GM23338 (cell line): Measurements from ENCODE around the gene BTBD1. TPM values are rescaled to one million over a fixed set of nuclear protein-coding genes. Genes with fewer than 3 reads are reported as not detected.

Source experiments
- ATAC-seq: fragments of 200-7000 bp; cut with Tn5 transposase; 3 replicates; pipeline ENCODE4 v1.9.1; 2020
- DNase-seq: peaks from one replicate; pipeline ENCODE4 v3.0.0-alpha.2; 2015; ENCODE audit warnings: low spot score
- H2AFZ ChIP-seq: fragments of 200-600 bp; sonication (generic); 2 replicates; pipeline ENCODE4 v1.8.0; 2016; ENCODE audit warnings: antibody characterized with exemption, mild to moderate bottlenecking, moderate library complexity
- H3F3A ChIP-seq: fragments of 200-600 bp; sonication (generic); replicated peaks from 2 replicates; pipeline ENCODE4 v1.8.0; 2017; ENCODE audit warnings: antibody characterized with exemption, mixed run types, low read depth
- H3K27ac ChIP-seq: fragments of 200-600 bp; sonication (generic); 2 replicates; pipeline ENCODE4 v1.6.1; 2016; ENCODE audit warnings: low read depth
- H3K27me3 ChIP-seq: fragments of 200-600 bp; sonication (generic); 2 replicates; pipeline ENCODE4 v1.8.0; 2016; ENCODE audit warnings: mild to moderate bottlenecking, mixed run types, moderate library complexity; ENCODE audit not compliant: insufficient read depth
- H3K36me3 ChIP-seq: fragments of 200-600 bp; sonication (generic); 2 replicates; pipeline ENCODE4 v1.8.0; 2016; ENCODE audit warnings: mild to moderate bottlenecking; ENCODE audit not compliant: insufficient read depth
- H3K4me1 ChIP-seq: fragments of 200-600 bp; sonication (generic); 2 replicates; pipeline ENCODE4 v1.8.0; 2016; ENCODE audit warnings: mild to moderate bottlenecking, moderate library complexity; ENCODE audit not compliant: insufficient read depth
- H3K4me2 ChIP-seq: fragments of 200-600 bp; sonication (generic); 2 replicates; pipeline ENCODE4 v1.7.1; 2017; ENCODE audit warnings: mixed run types
- H3K4me3 ChIP-seq: fragments of 200-600 bp; sonication (generic); 2 replicates; pipeline ENCODE4 v1.6.1; 2016; ENCODE audit warnings: mixed run types
- H3K79me2 ChIP-seq: fragments of 200-600 bp; sonication (generic); replicated peaks from 2 replicates; pipeline ENCODE4 v1.8.0; 2017; ENCODE audit warnings: mild to moderate bottlenecking; ENCODE audit not compliant: insufficient read depth
- H3K9me2 ChIP-seq: fragments of 200-600 bp; sonication (generic); 2 replicates; pipeline ENCODE4 v1.8.0; 2017; ENCODE audit not compliant: insufficient read depth
- H4K20me1 ChIP-seq: fragments of 200-600 bp; sonication (generic); replicated peaks from 2 replicates; pipeline ENCODE4 v1.8.0; 2017; ENCODE audit warnings: mild to moderate bottlenecking; ENCODE audit not compliant: insufficient read depth
- H3K27ac Mint-ChIP-seq: 2 replicates; pipeline ENCODE4 v1.8.0; 2020; ENCODE audit warnings: inconsistent platforms, mild to moderate bottlenecking, moderate library complexity, mixed read lengths
- H3K27me3 Mint-ChIP-seq: 3 replicates; pipeline ENCODE4 v1.8.0; 2022; ENCODE audit warnings: low read depth, mild to moderate bottlenecking, moderate library complexity, mixed read lengths, inconsistent platforms; ENCODE audit not compliant: insufficient read depth, poor library complexity
- H3K36me3 Mint-ChIP-seq: 3 replicates; pipeline ENCODE4 v1.8.0; 2021; ENCODE audit warnings: low read depth, mild to moderate bottlenecking, inconsistent platforms, moderate library complexity, mixed read lengths
- H3K4me1 Mint-ChIP-seq: 3 replicates; pipeline ENCODE4 v1.8.0; 2020; ENCODE audit warnings: mild to moderate bottlenecking, inconsistent platforms, mixed read lengths
- H3K4me3 Mint-ChIP-seq: 3 replicates; pipeline ENCODE4 v1.8.0; 2021; ENCODE audit warnings: moderate library complexity, mild to moderate bottlenecking, inconsistent platforms, mixed read lengths
- H3K9me3 Mint-ChIP-seq: 3 replicates; pipeline ENCODE4 v1.8.0; 2020; ENCODE audit warnings: moderate library complexity, mild to moderate bottlenecking, inconsistent platforms, mixed read lengths
- CREB1 ChIP-seq: fragments of 250-450 bp; sonication (Bioruptor Pico); IDR thresholded peaks from 2 replicates; pipeline ENCODE4 v1.5.0; 2020; ENCODE audit warnings: low read depth, mild to moderate bottlenecking, moderate library complexity
- CTCF ChIP-seq, 2 experiments: fragments of 200-600 bp in 1 of 2; sonication (generic) in 1 of 2; conservative IDR thresholded peaks; 2 replicates each; pipeline versions ENCODE4 v1.5.1 to v1.6.1; 2016 to 2017; ENCODE audit warnings: antibody characterized with exemption in 2 of 2, low read depth in 2 of 2, mild to moderate bottlenecking in 2 of 2, moderate library complexity in 1 of 2
- ETS1 ChIP-seq: IDR thresholded peaks from 2 replicates; pipeline ENCODE4 v1.6.1; 2016; ENCODE audit warnings: antibody characterized with exemption
- EZH2 ChIP-seq: fragments of 200-600 bp; sonication (generic); IDR thresholded peaks from one replicate; pipeline ENCODE4 v1.8.0; 2017; ENCODE audit warnings: antibody characterized with exemption, mild to moderate bottlenecking, low read depth; ENCODE audit not compliant: unreplicated experiment
- EZH2phosphoT487 ChIP-seq: fragments of 200-600 bp; sonication (generic); IDR thresholded peaks from one replicate; pipeline ENCODE4 v1.8.1; 2018; ENCODE audit warnings: antibody characterized with exemption; ENCODE audit not compliant: unreplicated experiment
- JUNB ChIP-seq: IDR thresholded peaks from one replicate; pipeline ENCODE4 v1.6.1; 2016; ENCODE audit warnings: antibody characterized with exemption; ENCODE audit not compliant: unreplicated experiment
- NANOG ChIP-seq: IDR thresholded peaks from 2 replicates; pipeline ENCODE4 v1.6.1; 2016; ENCODE audit warnings: antibody characterized with exemption, borderline replicate concordance
- POLR2AphosphoS5 ChIP-seq: IDR thresholded peaks from 2 replicates; pipeline ENCODE4 v1.6.1; 2016; ENCODE audit warnings: antibody characterized with exemption, low read depth
- REST ChIP-seq: IDR thresholded peaks from one replicate; pipeline ENCODE4 v1.6.1; 2018; ENCODE audit warnings: antibody characterized with exemption; ENCODE audit not compliant: unreplicated experiment
- STAT1 ChIP-seq: IDR thresholded peaks from one replicate; pipeline ENCODE4 v1.6.1; 2016; ENCODE audit warnings: antibody characterized with exemption; ENCODE audit not compliant: unreplicated experiment
- ZNF114 ChIP-seq: fragments of 250-450 bp; sonication (Bioruptor Pico); IDR thresholded peaks from 2 replicates; pipeline ENCODE4 v1.5.0; 2020; ENCODE audit warnings: mild to moderate bottlenecking, moderate library complexity
- ZNF331 ChIP-seq: fragments of 250-450 bp; sonication (Bioruptor Pico); IDR thresholded peaks from 2 replicates; pipeline ENCODE4 v1.5.0; 2020; ENCODE audit warnings: low read depth, mild to moderate bottlenecking, moderate library complexity
- ZNF462 ChIP-seq: fragments of 250-450 bp; sonication (Bioruptor Pico); IDR thresholded peaks from 2 replicates; pipeline ENCODE4 v1.5.0; 2020; ENCODE audit warnings: mild to moderate bottlenecking, moderate library complexity
- polyA plus RNA-seq: library from polyadenylated mRNA; unstranded; fragments of >200 nt; fragmentation: Nextera tagmentation; extraction: Ambion mirVana; gene quantifications from 2 replicates; pipeline ENCODE4 v1.2.1, GENCODE V29; 2016
- total RNA-seq: library from RNA; depleted of rRNA; stranded (reverse); fragments of >200 nt; shearing (Covaris generic); gene quantifications from 2 replicates; pipeline ENCODE4 v1.2.3, GENCODE V29; 2014

Gene BTBD1
- total and polyA plus RNA-seq, 2 experiments from 2014 or later: 12.6 to 66.1 TPM

GRCh38 chr15:82971218-82971984 is 95.7 kb downstream of the BTBD1 start:
- Histone ChIP-seq H3K4me2 (no peak overlapping the region), H3K27me3 (no peaks in the 10 kb centered on the region), H4K20me1 (no peaks in the 10 kb centered on the region), H3K36me3 (no peaks in the 10 kb centered on the region), H3K79me2 (no peaks in the 10 kb centered on the region), H3K4me1 (no peaks in the 10 kb centered on the region), H2AFZ (no peak overlapping the region), H3K27ac (no peak overlapping the region), H3F3A (no peaks in the 10 kb centered on the region), H3K4me3 (no peak overlapping the region), H3K9me2 (no peaks in the 10 kb centered on the region)
- Mint-ChIP-seq H3K36me3 (no peaks in the 10 kb centered on the region), H3K4me3 (no peak overlapping the region), H3K9me3 (no peaks in the 10 kb centered on the region), H3K27ac (no peak overlapping the region; the same call in 1 of the 2 replicates), H3K27me3 (peaks cover 3% of the 10 kb centered on the region), H3K4me1 (no peaks in the 10 kb centered on the region)
- ATAC-seq (no peak), DNase-seq (no peak)
- TF ChIP-seq REST: no peak
- no peak for TF ChIP-seq EZH2phosphoT487
- no peak for TF ChIP-seq ETS1
- no peak for TF ChIP-seq POLR2AphosphoS5
- no peak for TF ChIP-seq EZH2
- TF ChIP-seq ZNF114: no peak
- TF ChIP-seq CTCF (conservative IDR thresholded peaks at IDR 0.05; ENCODE audit: low read depth in 2 of 2): no peak
- no peak for TF ChIP-seq CREB1 (CRISPR knock-in tag)
- TF ChIP-seq ZNF462 (CRISPR knock-in tag): no peak
- TF ChIP-seq JUNB: no peak
- TF ChIP-seq STAT1: no peak
- no peak for TF ChIP-seq ZNF331 (CRISPR knock-in tag)
- TF ChIP-seq NANOG: no peak
